GM18873 (cell line): ENCODE data around the gene EHBP1.
"Not testable (repeated sequence)": the region's sequence is repeated elsewhere in the genome, so short reads cannot be mapped to it uniquely, and the experiment has no call there.

Experiments used
- ATAC-seq: cut with Tn5 transposase; IDR thresholded peaks from one replicate; pipeline ENCODE4 v1.9.1; 2021; ENCODE audit warnings: mild to moderate bottlenecking, moderate library complexity, moderate number of reproducible peaks; ENCODE audit not compliant: unreplicated experiment, low FRiP score

Gene EHBP1

DNA sequence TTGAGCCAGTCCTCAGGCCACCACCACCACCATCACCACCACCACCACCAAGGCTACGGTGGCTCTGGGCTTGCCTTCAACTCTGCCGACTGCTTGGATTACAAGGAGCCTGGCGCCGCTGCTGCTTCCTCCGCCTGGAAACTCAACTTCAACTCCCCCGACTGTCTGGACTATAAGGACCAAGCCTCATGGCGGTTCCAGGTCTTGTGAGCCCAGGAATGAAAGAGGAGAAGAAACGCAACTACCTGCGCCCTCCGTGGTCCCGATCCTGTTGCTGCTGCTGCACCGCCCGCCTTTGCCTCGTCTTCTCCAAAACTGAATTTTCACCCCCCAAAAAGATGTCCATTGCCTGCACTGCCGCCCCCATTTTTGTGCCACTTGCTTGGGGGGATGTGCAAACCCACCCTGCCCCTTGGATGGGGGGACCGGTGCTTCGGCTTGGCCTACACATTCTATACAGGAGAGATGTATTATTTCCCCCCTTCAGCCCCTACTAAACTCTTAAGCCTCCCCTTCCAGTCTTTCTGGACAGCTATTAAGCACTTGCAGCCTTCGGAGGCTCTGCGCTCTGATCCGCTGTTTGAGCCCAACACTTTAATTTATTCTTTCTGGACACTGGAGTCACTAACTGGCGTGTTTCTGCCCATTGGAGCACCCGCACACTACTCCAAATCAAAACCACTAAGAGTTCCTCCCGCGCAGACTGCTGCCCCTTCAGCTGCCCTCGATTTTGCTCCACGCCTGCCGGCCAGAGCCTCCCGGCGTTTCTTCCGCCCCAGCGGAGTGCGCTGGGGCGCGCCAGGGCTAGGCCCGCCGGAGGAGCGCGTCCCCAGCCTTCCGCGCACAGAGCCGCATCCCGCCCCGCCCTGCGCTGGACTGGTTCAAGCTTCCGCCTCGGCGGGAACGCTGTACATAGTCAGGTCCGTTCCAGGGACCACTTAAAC lies 350.9 kb downstream of the EHBP1 start:
- no peak for ATAC-seq

DNA sequence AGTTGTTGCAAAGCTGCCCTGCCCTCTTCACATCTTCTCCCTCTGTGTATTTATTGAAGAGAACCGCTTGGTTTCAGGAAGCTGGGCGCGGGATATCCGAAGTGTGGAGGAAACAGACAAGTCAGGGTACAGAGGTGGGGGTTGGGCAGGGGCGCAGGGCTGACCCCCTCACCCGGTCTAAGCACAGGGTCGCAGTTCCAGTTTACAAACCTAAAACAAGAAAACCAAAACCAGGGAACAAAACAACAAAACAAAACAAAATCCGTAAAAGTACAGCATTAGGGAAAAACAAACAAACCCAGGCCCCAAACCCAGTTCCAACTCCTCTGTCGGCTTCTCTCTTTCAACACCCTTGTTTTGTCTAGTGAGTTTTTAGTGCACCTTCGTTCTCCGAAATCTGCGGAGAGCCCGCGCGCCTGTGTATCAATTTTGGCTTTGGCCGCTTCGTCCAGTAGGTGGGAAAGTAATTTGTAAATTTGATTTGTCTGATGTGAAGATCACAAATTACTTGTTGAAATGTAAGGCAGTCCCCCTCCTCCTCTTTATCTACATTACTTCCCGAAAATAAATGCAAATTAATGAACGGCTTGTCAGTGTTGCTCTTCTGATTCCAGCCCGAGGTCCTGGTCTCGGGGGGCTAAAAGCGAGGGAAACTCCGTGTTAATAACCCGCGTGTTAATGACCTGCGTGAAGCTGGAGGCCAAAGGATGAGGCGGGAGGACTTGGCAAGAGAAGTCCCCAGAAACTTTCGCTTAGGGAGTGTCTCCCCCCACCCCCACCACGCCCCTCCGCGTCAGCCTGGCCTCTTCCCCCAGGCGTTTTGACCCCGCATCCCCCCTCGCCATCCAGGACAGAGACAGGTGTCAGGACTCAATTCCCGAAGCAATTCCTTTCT lies 352.0 kb downstream of the EHBP1 start:
- ATAC-seq, result no peak

DNA sequence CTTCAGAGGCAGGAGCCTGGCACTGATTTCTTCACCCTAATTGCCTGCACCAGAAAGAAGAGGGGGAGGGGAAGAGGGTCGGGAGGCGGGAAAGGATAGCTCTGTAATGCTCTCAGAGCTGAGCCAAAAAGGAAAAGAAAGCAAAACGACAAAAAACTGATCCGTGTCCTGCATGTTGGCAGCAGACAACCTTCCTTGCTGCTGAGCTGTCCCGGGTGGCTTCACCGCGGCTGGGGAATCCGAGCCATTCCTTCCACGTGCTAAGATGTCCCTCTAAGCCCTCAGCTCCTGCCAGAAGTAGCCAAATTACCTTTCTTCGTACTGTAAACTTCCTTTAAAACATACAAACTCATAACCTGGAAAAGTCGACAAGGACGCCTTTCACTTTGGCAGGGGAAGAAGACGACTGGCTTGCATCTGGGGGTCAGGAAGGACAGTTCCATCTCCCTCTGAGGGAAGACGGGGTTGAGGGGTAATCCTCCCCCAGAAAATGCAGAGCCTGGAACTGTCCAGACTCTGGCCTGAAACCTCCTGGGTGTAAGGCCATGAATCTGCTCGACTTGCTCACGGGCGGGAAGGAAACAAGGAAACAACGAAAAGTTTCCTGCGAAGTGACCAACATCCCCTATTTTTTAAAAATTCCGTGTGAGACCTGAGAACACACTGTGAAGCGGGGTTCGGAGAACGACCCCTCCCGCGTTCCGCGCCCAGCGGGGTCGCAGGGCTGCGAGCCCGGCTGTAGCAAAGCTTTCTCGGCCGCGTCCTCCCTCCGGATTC lies 352.8 kb downstream of the EHBP1 start:
- no peak for ATAC-seq

DNA sequence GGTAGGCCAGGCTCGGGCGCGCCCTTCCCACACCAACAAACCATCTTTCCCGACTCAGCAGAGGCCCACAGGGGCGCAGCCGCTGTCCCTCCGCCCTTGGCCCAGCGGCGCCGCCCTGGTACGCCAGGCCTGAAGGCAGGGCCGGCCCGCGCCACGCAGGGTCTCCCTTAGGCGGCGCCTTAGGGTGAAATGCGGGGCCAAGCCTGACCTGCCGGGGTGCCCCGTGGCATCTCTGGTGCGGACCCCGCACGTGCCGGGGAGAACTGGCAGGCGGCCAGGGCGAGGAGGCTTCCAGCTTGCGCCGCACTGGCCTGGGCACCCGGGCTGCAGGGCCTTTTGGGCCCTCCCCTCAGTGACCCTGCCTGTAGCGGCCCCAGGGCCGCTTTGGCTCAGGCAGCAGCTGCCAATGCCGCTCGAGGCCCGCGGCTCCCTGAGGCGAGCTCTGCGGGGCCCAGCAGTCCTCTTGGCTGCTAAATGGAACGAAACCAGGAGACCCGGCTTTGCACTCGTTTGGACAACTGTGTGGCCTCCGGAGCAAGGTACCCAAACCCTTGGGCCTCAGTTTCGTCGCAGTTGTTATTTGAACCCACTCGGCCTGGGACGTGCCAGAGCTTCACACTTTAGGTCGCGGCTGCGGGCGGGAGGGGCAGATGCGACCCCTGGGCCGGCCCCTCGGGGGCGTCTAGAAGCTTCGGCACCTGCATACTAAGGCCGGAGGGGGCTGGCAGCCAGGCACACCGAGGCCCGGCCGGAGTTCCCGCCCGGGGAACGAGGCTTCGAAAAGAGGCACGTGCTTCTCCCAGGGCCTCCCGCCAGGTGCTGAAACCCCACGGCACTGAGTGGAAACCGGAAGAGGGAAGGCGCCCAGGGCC lies 353.6 kb downstream of the EHBP1 start:
- ATAC-seq, result no peak

DNA sequence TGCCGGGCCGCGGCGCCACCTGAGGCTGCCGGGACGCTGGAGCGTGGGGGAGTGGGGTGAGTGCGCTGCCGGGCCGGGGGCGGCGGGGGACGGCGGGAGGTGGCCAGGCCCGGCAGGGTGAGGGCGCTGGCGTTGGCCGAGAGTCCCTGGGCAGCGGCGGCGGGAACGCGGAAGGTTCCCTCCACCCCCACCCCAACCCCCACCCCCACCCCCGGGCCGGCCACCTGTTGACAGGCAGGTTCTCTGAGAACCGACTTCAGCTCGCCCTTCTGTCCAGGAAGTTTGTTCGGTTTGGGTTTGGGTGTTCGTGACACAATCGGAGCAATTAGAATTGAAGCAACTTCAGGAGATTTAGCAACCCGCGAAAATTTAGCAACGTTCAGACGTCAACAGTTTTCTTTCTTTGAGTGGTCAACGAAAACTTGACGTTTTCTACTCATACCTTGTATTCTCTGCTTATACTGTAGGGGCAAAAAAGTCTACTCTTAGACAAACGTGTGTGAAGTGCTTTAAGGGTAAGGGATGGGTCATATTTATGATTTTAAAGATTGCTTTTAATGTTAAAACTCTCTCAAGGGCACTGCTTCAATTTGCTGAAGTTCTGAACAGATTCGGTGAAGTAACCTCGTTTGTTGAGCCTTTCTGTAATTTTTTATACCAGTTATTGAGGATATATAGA lies 354.4 kb downstream of the EHBP1 start:
- ATAC-seq, result no peak

DNA sequence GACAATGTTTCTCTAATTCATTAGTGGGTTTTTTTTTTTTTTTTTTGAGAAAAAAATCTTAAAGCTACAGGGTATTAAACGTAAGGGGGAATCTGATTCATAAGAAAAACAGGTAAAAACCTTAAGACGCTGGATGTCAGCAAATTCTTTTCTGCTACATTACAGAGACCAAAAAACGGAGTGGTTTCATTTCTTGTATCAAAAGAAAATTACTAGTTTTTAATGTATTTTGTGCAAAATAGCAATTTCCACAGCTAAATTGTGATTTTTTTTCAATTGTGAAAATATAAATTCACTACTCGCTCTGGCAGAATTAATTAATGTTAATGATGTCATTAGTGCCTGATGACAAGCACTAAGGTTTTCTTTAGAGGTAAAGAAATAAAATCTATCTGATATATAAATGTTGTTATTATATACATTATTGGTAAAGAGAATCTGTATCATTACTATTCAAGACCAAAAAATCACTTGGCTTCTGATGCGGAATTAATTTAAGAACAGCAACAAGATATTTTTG lies 355.0 kb downstream of the EHBP1 start:
- ATAC-seq, result no peak

DNA sequence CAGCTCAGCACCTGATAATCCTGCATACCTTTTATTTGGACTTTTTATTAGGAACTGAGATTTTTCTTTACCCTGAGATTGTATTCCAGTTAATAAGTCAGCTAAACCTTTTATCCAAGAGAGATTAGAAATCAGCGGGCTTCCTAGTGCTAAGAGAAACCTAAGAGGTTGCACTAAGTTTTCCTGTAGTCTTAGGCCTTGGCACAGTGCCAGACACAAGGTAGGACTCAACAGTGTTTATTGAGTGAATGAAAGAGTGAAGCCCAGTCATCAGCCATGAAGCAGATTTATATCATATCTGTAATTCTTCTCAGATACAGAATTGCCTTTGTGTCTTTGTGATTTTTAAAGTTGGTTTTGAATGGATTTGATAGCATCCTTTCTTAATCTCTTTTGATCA lies 358.7 kb downstream of the EHBP1 start:
- no peak for ATAC-seq

DNA sequence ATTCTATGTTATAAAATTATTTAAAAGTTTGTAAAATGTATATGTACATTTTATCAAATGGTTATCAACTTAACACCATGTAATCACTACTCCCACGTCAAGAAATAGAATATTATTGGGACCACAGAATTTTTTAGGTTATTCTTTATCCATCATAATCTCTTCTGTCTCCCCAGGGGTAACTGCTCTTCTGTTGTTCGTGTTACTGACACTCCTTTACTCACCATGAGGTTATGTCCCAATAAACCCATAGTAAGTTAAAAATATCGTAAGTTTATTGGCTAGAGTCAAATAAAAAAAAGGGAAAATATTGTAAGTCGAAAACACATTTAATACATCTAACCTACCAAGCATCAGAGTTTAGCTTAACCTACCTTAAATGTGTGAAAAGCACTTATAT lies 359.1 kb downstream of the EHBP1 start:
- ATAC-seq, result no peak

DNA sequence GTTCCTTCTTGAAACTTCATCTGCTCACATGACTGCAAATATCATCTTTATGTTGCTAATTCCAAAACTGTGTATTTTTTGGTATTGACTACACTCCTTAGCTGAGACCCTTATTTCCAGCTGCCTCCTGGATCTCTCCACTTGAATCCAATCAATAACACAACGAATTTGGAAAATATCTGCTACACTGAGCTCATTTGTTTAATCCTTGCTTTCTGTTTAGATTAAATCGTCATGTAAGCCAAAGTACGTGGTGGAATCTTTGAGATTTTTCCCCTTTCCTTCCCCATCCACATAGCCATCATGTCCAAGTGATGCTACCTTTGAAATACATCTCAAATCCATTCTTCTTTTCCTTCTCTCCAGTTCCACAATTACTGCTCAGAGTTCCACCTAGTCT lies 360.8 kb downstream of the EHBP1 start:
- ATAC-seq, result no peak

DNA sequence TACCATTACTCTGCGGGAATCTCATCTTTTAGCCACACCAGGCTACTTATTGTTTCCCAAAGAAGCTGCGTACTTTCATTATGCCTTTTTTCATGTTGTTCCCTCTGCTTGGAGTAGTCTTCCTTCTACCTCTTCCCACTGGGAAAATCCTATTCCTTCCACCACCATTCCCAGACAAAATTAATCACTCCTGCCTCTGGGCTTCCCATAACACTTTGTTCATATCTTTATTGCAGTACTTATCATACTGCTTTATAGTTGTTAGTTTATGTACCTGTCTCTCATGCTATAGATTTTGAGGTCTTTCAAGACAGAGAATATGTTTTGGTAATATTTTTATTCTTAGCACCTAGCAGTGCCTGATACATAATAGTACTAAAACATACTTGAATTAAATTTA lies 361.3 kb downstream of the EHBP1 start:
- no peak for ATAC-seq

DNA sequence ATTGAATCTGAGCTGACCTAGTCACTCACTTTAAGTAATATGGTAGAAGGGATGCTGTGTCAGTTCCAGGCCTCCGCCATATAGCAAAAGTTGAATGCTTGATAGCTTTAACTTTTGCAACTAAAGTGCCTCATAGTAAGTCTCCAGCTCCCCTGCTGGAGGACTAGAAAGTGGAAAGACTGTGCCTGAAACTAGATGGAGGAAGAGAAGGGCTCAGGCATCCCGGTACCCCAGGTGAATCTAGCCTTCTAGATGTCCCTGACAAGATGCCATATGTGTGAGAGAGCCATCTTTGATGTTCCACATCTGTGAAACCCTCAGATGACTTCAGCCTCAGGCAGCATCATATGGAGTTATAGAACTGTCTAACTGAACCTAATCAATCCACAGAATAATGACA lies 366.2 kb downstream of the EHBP1 start:
- ATAC-seq, result no peak

DNA sequence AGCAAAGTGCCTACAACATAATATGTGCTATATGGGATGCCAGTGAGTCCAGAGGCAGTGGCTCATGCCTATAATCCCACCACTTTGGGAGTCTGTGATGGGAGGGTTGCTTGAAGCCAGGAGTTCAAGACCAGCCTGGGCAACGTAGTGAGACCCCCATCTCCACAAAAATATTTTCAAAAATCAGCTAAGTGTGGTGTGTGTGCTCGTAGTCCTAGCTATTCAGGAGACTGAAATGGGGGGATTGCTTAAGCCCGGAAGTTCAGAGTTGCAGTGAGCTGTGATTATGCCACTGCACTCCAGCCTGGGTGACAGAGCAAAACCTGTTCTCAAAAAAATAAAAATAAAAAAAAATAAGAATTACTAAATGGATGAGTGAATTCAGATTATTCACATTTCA lies 368.5 kb downstream of the EHBP1 start:
- ATAC-seq, result no peak

DNA sequence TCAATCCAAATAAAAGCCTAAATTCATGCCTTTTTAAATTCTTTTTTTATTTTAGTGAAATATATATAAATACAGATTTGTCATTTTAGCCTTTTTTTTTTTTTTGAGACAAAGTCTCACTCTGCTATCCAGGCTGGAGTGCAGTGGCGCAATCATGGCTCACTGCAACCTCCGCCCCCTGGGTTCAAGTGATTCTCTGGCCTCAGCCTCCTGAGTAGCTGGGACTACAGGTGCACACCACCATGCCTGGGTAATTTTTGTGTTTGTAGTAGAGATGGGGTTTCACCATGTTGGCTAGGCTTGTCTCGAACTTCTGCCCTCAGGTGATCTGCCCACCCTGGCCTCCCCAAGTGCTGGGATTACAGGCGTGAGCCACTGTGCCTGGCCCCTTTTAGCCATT lies 368.9 kb downstream of the EHBP1 start:
- not testable (repeated sequence) for ATAC-seq

DNA sequence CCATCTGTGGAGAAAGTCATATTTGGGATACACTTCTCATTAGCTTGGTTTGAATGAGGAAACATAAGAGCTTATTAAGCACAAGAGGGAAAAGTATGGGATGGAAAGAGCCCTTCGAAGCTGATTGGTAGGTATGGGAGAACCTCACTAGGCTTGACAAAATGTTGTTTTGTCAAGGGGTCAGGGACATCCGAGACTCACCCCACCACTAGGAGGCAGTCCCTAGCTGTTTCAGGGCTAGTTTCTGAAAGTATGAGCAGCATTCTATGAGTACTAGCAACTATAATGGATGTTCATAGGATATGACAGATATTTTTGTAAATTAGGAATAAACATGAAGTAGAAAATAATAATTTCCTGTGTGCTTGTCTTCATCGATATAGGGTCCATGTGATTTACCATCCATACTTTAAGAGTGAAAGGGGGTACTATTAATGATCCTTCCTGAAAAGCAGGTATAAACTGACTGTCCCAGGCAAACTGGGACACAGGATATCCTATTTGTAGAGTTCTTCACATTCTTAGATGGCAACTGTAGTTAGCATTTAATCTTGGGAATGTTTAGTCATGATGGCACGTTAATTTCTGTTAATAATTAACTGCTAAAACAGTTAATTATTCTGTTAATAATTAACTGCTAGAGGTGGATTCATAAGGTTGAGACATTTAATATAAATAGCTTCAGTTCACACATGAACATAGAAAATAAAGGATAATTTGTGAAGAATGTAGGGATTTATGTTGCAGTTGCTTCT lies 373.5 kb downstream of the EHBP1 start:
- ATAC-seq, result no peak

DNA sequence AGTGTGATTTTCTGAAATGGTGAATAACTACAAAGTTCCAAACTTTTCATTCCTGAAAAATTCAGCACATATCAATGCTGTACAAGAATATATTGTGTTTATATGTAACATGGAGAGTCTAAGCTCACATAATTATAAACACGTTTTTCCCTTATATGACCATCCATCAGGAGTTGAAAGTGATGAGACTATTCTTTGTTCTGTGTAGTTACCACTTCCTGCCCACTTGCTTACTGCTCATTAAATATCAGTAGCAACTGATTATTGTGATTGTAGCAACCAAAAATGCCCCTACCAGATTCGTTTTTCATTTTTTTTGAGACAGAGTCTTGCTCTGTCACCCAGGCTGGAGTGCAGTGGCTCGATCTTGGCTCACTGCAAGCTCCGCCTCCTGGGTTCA lies 375.9 kb downstream of the EHBP1 start:
- ATAC-seq, result no peak

DNA sequence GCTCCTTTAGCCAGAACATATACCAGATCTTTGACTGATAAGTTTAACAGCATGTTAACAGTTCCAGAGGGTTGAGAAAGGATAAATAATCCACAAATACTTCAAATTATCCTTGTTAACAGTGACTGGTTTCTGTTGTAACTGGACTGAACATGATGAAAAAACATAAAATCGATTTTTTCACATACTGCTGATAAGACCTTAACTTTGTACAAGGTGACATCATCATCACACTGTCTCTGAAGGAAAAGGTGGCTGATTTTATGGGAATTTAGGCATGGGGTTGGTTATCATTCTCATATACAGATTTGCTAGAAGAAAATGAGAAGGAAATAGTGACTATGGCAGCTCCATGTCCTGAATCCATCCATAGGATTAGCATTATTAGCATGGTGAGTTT lies 381.2 kb downstream of the EHBP1 start:
- no peak for ATAC-seq

DNA sequence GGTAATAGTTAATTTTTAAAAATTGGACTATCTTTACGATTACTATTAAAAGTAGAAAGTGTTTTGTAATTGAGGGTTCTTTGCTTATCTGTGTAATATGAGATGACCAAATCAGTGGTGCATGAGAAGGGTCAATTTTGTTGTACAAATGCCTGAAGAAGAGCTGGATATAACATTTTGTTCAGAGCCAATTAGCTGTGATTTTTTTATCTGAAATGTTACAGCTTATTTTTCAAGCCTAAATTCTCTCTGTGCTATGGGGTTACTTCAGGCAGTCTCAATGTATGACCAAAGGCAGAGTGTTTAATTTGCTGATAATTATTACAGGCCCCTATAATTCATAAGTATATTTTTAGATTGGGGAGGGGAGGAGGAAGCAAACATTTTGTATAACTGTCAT lies 386.9 kb downstream of the EHBP1 start:
- ATAC-seq, result no peak

DNA sequence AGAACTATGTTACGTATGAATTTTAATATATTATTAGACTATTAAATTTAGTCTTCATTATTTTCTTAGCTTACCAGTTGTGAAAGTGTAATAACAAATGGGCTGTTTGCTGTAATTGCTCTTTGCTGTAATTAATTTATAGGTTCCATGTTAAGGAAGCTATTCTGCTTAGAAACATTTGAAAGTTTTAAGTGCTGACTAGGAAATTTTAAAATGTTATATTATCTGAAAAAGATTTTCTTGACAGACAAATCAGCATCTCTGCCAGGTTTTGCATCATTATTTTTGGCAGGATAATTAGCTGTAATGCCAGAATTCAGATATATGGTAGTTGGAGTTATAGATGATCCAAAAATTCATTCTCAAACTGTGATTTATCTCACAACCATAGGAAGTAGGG lies 387.3 kb downstream of the EHBP1 start:
- no peak for ATAC-seq
